ENCODE measurements around the gene DET1. TPM values are rescaled to one million over a fixed set of nuclear protein-coding genes. Genes with fewer than 3 reads are reported as not detected.

DET1 gene
- total and polyA plus RNA-seq, 2 of the 13 experiments (the other 11 are each of a cell fraction or from before 2014, with no cell fraction given) = 2.2 to 4.2 TPM

DNA sequence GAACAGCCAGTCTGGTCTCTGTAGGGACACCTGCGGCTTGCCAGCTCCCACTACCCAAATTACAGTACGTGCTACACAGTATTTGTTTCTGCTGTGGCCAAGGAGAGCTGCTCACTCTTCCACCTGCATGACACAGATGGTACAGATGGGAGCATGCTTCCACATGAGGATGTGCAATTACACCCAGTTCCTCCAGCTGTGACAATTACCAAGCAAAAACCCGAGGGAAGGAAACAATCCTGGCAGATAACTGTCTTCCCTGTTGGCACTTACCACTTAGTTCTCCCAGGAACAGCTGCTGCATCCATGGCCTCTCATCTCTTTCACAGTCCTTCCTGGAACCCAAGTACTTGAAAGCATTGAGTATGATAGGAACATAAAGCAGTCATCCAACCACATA, 34.4 kb downstream of the DET1 start:
- Histone ChIP-seq H3K27ac (ENCODE audit: extremely low read length, insufficient read depth, low read length) (no peak overlapping the region), H3K27me3 (ENCODE audit: control insufficient read depth in 1 of 2, insufficient read depth in 2 of 2, low read length in 2 of 2) (no peaks in the 10 kb centered on the region), H3K4me2 (ENCODE audit: low read depth, low read length) (no peak overlapping the region), H3K9ac (ENCODE audit: insufficient read depth, low read depth, low read length) (no peak overlapping the region), H3K4me3 (replicated peaks in 1 of 3; ENCODE audit: insufficient read depth in 1 of 3, low read depth in 2 of 3, low read length in 3 of 3) (no peak overlapping the region), H3K36me3 (replicated peaks in 1 of 2; ENCODE audit: control insufficient read depth in 1 of 2, insufficient read depth in 2 of 2, low read length in 2 of 2) (peaks cover 0 to 6% of the 10 kb centered on the region in 2 experiments; a peak in 2 of 5 replicates), H2AFZ (ENCODE audit: low read length) (no peak overlapping the region), H3K4me1 (ENCODE audit: insufficient read depth, low read length) (no peaks in the 10 kb centered on the region), H4K20me1 (ENCODE audit: insufficient read depth, low read length) (no peaks in the 10 kb centered on the region), H3K9me3 (ENCODE audit: low read length) (no peaks in the 10 kb centered on the region), H3K79me2 (ENCODE audit: insufficient read depth, low read length) (no peaks in the 10 kb centered on the region)
- FAIRE-seq = no peak
- ChIA-PET CTCF (ENCODE audit: low intra/inter-chr PET ratio, low total read pairs) (no interaction called here), POLR2A (no interaction called here)
- no peak for ATAC-seq
- WGBS (ENCODE audit: low lambda C conversion rate) = 68% methylated on average over 3 of the region's 3 CpGs
- BruUV-seq (replicated peaks) = no TSS peak
- TF ChIP-seq ZNF558 (CRISPR knock-in tag; IDR thresholded peaks at IDR 0.05; ENCODE audit: borderline replicate concordance) (no peak), FOXK2 (IDR thresholded peaks at IDR 0.05) (no peak), TARDBP (CRISPR knock-in tag; IDR thresholded peaks at IDR 0.05) (no peak), ZNF256 (CRISPR knock-in tag; conservative IDR thresholded peaks at IDR 0.05) (no peak), GATAD2A (CRISPR knock-in tag; IDR thresholded peaks at IDR 0.05) (no peak), PAWR (CRISPR knock-in tag; IDR thresholded peaks at IDR 0.05; ENCODE audit: borderline replicate concordance) (no peak)
- in situ Hi-C loops (cut with HindIII; ENCODE audit: extremely low pct_ligation_motif_present, low pct_unique_long_range_greater_than_20kb) = no loop called here
- no peak for DNase-seq (ENCODE audit: low spot score)
- intact Hi-C loops (cut with micrococcal nuclease; ENCODE audit: unreplicated experiment) = no loop called here

DNA sequence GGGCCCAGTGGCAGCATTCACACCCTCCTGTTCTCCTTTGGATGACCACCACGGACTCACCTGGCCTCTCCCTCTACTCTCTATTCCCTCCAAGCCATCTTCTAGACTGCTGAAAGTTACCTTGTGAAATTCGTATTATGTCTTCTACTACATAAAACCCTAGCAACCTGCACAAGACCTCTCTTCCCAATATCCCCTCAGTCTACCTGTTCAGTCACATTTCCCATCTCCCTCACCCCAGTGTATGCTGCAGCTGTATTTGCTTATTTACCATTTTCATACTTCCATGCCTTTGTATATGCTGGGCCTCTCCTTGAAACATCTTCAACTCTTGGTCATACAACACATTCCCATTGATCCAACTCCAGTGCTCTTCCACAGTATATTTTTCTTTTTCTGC, 35.3 kb downstream of the DET1 start:
- 88% methylated on average over 2 of the region's 2 CpGs for WGBS (ENCODE audit: low lambda C conversion rate)
- TF ChIP-seq MIXL1 (CRISPR knock-in tag; IDR thresholded peaks at IDR 0.05) = no peak

More for the DNA sequence above, 35.3 kb downstream of the DET1 start:
- H3K9ac ChIP-seq (ENCODE audit: insufficient read depth, low read depth, low read length) = no peak overlapping the region
- H3K27me3 ChIP-seq (ENCODE audit: control insufficient read depth in 1 of 2, insufficient read depth in 2 of 2, low read length in 2 of 2) = no peaks in the 10 kb centered on the region
- no peak overlapping the region for H3K4me2 ChIP-seq (ENCODE audit: low read depth, low read length)
- ATAC-seq (no peak), DNase-seq (ENCODE audit: low spot score) (no peak), FAIRE-seq (no peak)
- no peaks in the 10 kb centered on the region for H3K9me3 ChIP-seq (ENCODE audit: low read length)
- BruUV-seq (replicated peaks) = no TSS peak
- no peaks in the 10 kb centered on the region for H4K20me1 ChIP-seq (ENCODE audit: insufficient read depth, low read length)
- no peaks in the 10 kb centered on the region for H3K4me1 ChIP-seq (ENCODE audit: insufficient read depth, low read length)
- intact Hi-C loops (cut with micrococcal nuclease; ENCODE audit: unreplicated experiment) = no loop called here
- in situ Hi-C loops (cut with HindIII; ENCODE audit: extremely low pct_ligation_motif_present, low pct_unique_long_range_greater_than_20kb) = no loop called here
- ChIA-PET CTCF (ENCODE audit: low intra/inter-chr PET ratio, low total read pairs) (no interaction called here), POLR2A (no interaction called here)
- H3K27ac ChIP-seq (ENCODE audit: extremely low read length, insufficient read depth, low read length) = no peak overlapping the region
- no peaks in the 10 kb centered on the region for H3K79me2 ChIP-seq (ENCODE audit: insufficient read depth, low read length)
- no peak overlapping the region for H3K4me3 ChIP-seq (replicated peaks in 1 of 3; ENCODE audit: insufficient read depth in 1 of 3, low read depth in 2 of 3, low read length in 3 of 3)
- H3K36me3 ChIP-seq (replicated peaks in 1 of 2; ENCODE audit: control insufficient read depth in 1 of 2, insufficient read depth in 2 of 2, low read length in 2 of 2) = peaks cover 0 to 6% of the 10 kb centered on the region in 2 experiments; a peak in 2 of 5 replicates
- H2AFZ ChIP-seq (ENCODE audit: low read length) = no peak overlapping the region
